GDM1 (cell line): ENCODE measurements around the gene CDKN2D.

Experiments used
- DNase-seq: peaks from one replicate; lab custom pipeline; 2025; lab: John Stamatoyannopoulos, UW

The CDKN2D gene

GRCh38 chr19:10520652-10521318 is 48.0 kb downstream of the CDKN2D start:
- DNase-seq = no peak

GRCh38 chr19:10519421-10519820 is 49.4 kb downstream of the CDKN2D start:
- DNase-seq = no peak

GRCh38 chr19:10518444-10519361 is 50.1 kb downstream of the CDKN2D start:
- DNase-seq = no peak

GRCh38 chr19:10517760-10518443 is 50.9 kb downstream of the CDKN2D start:
- DNase-seq = no peak

- no peak for DNase-seq
Measured at GRCh38 chr19:10517361-10517759, 51.4 kb downstream of the CDKN2D start, which contains the start of gene S1PR5. TSS of gene S1PR5 (minus strand) at chr19:10517447. CDS start at chr19:10515011, 2,436 bp downstream.

GRCh38 chr19:10516671-10517286 is 52.0 kb downstream of the CDKN2D start:
- no peak for DNase-seq
